Esophagus muscularis mucosa (tissue), 4 donors: ENCODE data around the gene ANKIB1.

ENCODE experiments used
- EP300 ChIP-seq: sonication (generic); formaldehyde crosslinking; IDR thresholded peaks from one replicate; pipeline ENCODE4 v1.6.1; 2017; ENCODE audit warnings: antibody characterized with exemption
- POLR2A ChIP-seq: fragments of 450-650 bp; IDR thresholded peaks from one replicate; pipeline ENCODE4 v1.6.1; 2017; ENCODE audit warnings: antibody characterized with exemption, moderate library complexity, mild to moderate bottlenecking, low read depth
- POLR2AphosphoS5 ChIP-seq, 2 donors: sonication (generic); formaldehyde crosslinking; IDR thresholded peaks; one replicate each; pipeline ENCODE4 v1.6.1; 2017; ENCODE audit warnings: antibody characterized with exemption in 2 of 2
- TF ChIP-seq, protein P1 (sequence below), 3 experiments: fragments of 200-600 bp in 2 of 3; fragments of 450-650 bp in 1 of 3; sonication (generic) in 2 of 3; IDR thresholded peaks; one replicate each; pipeline ENCODE4 v1.5.1; 2017 to 2019; ENCODE audit warnings: antibody characterized with exemption in 3 of 3, mild to moderate bottlenecking in 2 of 3, moderate library complexity in 1 of 3

DNA sequence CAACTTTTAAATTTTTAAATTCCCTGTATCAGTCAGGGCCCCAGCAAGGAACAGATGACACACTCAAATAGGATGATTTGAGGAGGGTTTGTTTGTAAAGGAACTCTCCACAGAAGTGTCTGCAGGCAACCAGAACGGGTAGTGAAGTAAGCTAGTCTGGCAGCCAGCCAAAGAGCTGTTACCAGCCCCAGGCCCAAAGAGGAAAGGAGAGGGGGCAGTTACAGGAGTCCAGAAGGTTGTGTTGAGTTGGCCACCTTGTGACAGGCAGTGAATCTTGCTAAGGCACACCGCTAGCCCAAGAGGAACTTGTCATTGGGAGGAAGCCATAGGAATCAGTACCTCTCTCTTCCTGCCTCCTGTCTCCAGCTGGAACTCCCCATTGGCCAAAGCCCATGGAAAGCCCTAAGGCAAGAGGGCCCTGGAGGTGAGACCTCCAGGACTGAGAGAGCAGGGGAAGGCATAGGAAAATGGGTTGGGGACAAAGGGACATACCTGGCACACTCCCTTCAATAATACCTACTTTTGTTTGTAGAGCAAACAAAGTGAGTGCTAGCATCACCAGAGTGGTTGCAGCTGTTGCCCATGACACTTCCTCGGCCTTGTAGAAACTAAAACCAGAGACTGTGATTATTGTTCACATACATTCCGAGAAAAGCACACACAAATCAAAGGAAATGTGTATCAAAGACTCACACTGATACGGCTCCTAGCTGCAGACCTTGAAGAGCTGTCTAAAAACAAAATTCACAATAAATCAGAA, 176.1 kb downstream of the ANKIB1 start:
- no peak for TF ChIP-seq EP300
- TF ChIP-seq, protein P1, sequence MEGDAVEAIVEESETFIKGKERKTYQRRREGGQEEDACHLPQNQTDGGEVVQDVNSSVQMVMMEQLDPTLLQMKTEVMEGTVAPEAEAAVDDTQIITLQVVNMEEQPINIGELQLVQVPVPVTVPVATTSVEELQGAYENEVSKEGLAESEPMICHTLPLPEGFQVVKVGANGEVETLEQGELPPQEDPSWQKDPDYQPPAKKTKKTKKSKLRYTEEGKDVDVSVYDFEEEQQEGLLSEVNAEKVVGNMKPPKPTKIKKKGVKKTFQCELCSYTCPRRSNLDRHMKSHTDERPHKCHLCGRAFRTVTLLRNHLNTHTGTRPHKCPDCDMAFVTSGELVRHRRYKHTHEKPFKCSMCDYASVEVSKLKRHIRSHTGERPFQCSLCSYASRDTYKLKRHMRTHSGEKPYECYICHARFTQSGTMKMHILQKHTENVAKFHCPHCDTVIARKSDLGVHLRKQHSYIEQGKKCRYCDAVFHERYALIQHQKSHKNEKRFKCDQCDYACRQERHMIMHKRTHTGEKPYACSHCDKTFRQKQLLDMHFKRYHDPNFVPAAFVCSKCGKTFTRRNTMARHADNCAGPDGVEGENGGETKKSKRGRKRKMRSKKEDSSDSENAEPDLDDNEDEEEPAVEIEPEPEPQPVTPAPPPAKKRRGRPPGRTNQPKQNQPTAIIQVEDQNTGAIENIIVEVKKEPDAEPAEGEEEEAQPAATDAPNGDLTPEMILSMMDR (IDR thresholded peaks at IDR 0.05) = no peak
- no peak for TF ChIP-seq POLR2A
- no peak for TF ChIP-seq POLR2AphosphoS5 (IDR thresholded peaks at IDR 0.05)
